Stromal cell of bone marrow (primary cell): ENCODE data around the gene RAPGEF1.

Experiments
- DNase-seq: peaks from one replicate; pipeline ENCODE4 v3.0.0-alpha.2; 2012; ENCODE audit warnings: low read depth

The RAPGEF1 gene

GRCh38 chr9:131704988-131705387 lies 34.9 kb downstream of the RAPGEF1 start:
- DNase-seq = no peak

DNA sequence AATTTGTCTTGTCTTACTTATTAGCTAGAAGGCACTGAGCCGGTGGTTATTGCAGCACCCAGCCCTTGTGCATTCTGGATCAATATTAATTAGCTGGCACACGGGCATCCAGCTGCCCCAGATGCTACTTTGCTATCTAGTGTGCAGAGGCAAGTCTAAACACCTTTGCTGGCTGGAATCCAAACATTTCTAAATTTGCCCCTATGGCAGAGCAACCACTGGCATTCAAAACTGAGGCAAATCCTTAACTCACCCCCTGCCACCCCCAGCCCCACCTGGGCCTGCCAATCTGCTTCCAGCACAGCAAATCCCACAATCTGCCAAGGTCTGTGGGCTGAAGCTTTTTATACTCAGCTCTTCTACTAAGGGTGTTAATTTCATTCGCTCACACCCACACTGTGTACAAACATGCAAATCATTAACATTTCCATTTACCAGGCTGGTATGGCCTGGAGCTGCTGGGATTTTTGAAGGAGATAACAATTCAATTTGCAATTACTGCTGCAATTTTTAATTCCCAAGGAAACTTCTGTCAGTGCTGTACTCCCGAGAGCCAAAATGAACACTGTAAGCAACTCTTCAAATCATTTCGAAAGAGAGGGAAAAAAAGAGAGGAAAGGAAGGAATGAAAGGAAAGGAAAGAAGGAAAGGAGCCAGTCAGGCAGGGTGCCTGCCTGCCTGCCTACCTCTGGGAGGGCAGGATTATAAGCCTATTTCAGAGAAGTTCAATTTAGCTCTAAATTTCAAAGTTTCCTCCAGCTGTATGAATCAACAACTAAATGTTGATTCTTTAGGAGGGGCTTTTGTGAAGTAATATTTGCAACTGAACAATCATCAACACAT lies 35.5 kb downstream of the RAPGEF1 start:
- DNase-seq = no peak

DNA sequence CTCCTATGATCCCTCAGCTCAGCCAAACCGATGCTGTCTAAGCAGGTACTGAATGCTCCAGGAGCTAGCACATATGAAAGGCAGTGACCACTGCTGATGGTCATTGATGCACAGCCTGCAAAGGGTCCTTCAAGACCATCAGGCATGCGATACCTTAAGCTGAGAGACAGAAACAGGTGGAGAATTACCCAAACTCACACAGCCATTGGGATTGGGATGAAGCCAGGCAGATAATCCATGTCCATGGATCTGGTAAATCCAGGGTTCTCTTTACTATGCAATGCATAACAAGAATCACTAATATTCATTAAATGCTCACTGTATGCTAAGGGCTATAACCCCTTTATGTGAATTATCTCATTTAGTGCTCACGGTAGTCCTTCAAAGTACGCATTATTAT lies 36.2 kb downstream of the RAPGEF1 start:
- DNase-seq = no peak

GRCh38 chr9:131702911-131703310 lies 37.0 kb downstream of the RAPGEF1 start:
- DNase-seq = no peak

DNA sequence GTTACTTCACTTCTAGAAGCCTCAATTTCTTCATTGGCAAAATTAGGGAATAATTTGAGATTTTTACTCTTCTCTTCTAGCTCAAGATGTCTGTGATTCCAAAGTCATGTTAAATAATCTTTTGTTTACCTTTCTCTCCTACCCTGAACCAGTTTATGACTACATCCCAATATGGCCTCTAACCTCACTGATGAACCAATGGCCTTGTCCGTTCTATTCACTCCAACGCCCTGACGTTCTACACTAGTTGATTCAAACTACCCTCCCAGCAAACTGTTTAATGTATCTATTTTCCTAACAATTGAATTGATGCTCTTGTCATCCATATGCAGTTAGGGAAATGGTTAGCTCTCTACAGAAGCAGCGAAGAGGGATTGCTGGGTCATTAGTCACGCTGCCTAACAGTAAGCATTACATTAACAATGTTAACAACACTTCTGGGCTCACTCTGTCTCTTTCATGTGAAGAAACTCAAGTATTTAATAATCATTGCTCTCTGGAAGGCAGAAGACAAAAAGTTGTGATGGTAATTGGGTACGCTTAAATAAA lies 38.0 kb downstream of the RAPGEF1 start:
- no peak for DNase-seq

GRCh38 chr9:131701436-131701781 lies 38.5 kb downstream of the RAPGEF1 start:
- DNase-seq = no peak

DNA sequence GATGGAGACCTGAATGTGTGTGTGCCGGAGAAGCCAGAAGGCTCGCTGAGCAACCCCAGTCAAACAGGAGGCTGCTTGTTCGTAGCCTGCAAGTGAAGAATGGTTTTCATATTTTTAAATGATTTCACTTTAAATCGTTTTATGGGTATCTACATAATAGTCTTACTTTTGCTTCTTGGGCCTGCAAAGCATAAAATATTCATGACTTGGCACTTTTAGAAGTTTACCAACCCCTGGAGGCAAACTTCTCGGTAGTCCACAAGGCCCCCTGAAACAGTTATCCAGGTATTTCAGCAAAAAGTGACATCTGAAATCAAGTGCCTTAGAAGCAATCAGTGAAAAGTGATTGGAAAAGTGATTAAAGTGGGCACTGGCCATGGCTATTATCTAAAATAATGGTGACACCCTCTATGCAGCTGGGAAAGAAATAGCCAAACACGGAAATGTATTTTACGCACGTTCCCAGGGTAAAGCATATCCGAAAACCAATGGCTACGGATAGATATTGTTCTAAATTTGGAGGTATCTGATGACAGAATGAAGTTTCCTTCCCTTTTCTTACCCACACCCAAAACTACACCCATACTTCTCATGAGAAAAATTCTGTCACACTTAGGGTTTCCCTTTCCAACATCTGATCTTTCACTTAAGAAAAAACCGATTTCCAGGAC lies 39.0 kb downstream of the RAPGEF1 start:
- no peak for DNase-seq

GRCh38 chr9:131700076-131700475 lies 39.8 kb downstream of the RAPGEF1 start:
- no peak for DNase-seq

GRCh38 chr9:131698618-131698985 lies 41.3 kb downstream of the RAPGEF1 start:
- DNase-seq = no peak

DNA sequence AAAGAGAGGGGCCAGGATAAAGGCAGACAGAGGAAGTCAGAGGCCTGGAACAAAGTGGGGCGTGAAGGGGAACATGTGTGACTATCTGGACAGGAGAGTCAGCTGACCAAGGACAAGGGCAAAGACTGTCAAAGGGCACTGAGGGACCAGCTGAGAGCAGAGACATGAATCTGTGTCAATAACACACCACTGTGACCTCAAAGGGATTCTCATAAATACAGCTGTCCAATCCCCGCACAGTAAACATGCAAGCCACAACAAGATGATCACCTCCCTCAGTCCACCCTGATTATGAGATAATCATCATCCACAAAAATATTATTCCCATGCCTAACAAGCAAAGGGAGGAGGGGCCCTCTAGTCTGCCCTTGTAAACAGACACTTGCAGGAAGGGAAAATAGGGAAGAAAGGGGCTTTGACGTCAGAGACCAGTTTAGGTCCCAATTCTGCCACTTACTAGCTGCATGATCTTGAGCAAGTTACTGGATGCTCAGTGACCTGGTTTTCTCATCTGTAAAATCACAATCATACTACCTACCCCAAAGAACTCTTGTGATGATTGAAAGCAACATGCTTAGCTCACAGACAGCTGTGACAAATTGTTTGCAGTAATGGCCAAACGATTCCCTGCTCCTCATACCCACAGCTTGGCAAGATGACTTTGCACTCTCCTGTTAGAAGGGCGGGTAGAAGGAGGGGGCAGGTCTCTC lies 41.8 kb downstream of the RAPGEF1 start:
- no peak for DNase-seq

GRCh38 chr9:131697097-131697496 lies 42.8 kb downstream of the RAPGEF1 start:
- peak; percentile 40 for DNase-seq

DNA sequence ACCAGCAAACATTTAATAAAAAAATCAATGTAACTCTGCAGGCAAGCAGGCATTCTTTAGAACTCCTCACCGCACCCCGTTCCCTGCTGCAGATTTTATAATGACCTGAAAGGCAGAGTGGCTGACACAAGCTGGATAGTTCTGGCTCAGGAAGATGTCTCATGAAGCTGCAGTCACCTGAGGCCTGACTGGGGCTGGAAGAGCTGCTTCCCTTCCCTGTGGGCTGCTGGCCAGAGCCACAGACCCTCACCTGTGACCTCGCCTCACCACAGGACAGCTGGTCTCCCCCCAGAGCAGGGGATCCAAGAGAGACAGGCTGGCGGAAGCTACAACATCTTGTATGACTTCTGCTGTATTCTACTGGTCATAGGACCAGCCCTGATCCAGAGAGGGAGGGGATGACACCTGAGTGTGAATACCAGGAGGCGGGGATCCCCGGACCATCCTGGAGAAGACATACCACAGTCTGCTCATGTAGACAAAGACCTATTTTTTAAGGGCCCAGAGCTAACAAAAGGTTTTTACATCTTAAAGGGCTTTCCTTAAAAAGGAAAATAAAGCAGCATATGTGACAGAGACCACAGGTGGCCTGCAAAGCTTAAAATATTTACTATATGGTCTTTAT lies 43.9 kb downstream of the RAPGEF1 start:
- DNase-seq = no peak

- DNase-seq = no peak
Measured at GRCh38 chr9:131695366-131695765, 44.5 kb downstream of the RAPGEF1 start.

DNA sequence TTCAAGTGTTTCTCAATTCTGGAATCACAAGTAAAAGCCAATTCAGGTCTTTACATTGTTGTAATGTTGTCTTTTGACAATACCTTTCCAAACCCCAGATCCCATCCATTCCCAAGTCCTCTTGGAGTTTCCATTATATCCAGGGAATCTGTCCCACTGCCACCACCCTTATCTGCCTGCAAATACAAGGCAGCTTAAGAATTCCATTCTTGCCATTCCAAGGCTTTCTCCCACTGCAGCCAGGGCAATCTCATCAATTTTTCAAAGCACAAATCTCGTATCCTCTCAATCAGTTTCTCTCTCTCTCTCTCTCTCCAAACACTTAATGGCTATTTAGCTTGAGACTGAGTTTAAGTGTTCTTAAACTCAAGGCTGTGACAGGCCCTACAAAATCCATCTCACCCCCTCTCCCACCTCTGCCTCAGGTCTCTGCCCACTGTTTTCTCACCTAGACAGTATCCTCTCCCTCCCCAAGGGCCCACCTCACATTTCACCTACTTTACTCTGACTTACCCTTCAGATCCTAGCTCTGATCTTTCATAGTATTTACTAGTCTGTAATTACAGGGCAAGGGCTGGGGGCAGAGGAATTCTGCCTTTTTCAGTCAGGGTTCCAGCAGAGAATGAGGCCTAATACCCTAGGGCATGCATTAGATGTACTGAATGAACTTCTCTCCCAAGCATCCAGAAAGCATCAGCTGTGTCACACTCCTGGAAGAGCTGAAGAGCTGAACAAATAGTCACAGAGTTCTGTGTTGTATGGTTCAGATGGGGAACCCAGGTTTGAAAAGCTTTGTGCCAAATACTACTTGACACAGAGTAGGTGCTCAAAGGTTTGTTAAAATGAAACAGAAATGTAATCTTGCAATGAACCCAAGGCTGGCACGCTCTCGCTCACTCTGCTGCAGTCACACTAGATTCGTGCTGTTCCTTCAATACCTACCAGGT lies 46.0 kb downstream of the RAPGEF1 start:
- no peak for DNase-seq

DNA sequence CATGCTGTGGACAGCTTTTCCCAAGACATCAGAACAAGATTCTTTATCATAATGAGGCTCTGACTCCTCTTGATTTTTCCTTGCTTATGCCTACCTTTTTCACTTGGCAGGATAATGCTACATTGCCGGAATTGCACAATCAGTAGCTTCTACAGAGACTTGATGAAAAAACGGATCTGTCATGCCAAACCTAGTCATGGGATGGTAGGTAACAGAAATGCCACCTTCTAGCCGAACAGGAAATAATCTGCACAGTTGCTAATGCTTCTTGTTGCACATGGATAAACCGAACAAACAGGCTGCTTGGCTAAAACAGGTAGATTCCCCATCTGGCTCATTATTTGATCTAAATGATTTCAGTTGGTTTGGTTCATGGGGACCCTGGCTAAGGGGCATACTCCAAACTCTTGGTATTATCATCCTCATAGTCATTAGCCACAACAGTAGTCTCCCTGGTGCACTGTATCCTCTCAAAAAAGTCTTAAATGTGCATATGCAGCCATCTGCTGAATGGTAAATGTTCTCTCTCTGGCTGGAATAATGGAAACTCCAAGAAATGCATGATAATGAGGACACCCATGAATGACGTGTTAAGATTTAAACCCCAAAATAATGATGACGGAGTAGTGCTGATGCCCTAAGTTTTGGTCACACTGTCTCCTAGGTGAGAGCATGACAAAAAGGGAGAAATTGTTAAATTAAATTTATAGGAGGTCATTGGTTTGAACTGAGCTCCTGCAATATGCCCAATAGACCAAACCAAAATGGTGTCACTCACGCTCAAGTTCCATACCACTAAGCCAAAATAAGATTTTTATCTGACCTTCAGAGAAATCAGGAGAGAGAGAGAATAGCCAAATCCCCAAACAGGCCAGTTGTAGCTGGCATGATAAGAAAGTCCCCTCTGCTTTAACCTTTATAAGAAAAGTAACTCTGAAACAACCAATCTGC lies 47.0 kb downstream of the RAPGEF1 start:
- DNase-seq = no peak

- DNase-seq = no peak
Measured at GRCh38 chr9:131691969-131692611, 47.8 kb downstream of the RAPGEF1 start.

- DNase-seq = no peak
Measured at GRCh38 chr9:131690941-131691573, 48.8 kb downstream of the RAPGEF1 start.

DNA sequence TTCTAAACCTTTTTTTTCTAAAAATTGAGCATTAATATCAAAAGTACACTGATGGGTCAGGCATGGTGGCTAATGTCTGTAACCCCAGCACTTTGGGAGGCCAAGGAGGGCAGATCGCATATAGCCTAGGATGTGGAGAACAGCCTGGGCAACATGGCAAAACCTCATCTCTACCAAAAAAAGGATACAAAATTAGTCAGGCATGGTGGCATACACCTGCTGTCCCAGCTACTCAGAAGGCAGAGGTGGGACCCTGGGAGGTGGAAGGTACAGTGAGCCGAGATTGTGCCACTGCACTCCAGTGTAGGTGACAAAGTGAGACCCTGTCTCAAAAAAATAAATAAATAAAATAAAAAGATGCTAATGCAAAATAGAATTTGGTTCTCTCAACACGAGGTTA lies 49.4 kb downstream of the RAPGEF1 start:
- no peak for DNase-seq

DNA sequence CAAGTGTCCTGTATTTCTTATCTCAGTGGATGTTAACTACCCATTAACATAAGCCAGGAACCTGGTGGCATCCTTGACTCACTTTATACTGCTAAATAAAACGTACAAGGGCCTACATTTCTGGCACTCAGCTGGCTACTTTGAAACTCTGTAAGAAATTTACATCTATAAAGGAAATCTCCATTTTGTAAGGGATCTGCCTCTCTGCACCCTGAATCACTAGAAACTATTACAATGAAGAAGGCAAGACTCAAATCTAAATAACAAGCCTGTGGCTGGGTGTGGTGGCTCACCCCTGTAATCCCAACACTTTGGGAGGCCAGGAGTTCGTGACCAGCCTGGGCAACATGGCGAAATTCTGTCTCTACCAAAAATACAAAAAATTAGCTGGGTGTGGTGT lies 51.5 kb downstream of the RAPGEF1 start:
- DNase-seq = no peak
